Chondrocyte (in vitro differentiated cells): Measurements from ENCODE around the gene SLC20A1. TPM values are rescaled to one million over a fixed set of nuclear protein-coding genes. Genes with fewer than 3 reads are reported as not detected.
"Not testable (repeated sequence)": the region's sequence is repeated elsewhere in the genome, so short reads cannot be mapped to it uniquely, and the experiment has no call there.

Experiments
- DNase-seq: peaks from one replicate; pipeline ENCODE4 v3.0.0; 2021; ENCODE audit warnings: mixed read lengths, low spot score
- H3K27ac Mint-ChIP-seq: one replicate; pipeline ENCODE4 v1.8.0; 2021; ENCODE audit warnings: mild to moderate bottlenecking, moderate library complexity, mixed read lengths; ENCODE audit not compliant: unreplicated experiment
- H3K27me3 Mint-ChIP-seq: 2 replicates; pipeline ENCODE4 v1.8.0; 2021; ENCODE audit warnings: low read depth, mixed read lengths
- H3K36me3 Mint-ChIP-seq: 2 replicates; pipeline ENCODE4 v1.8.0; 2021; ENCODE audit warnings: low read depth, mixed read lengths
- H3K4me1 Mint-ChIP-seq: 2 replicates; pipeline ENCODE4 v1.8.0; 2021; ENCODE audit warnings: low read depth, mild to moderate bottlenecking, mixed read lengths
- H3K4me3 Mint-ChIP-seq: one replicate; pipeline ENCODE4 v1.8.0; 2021; ENCODE audit warnings: mild to moderate bottlenecking, moderate library complexity, mixed read lengths; ENCODE audit not compliant: unreplicated experiment
- H3K9me3 Mint-ChIP-seq: 2 replicates; pipeline ENCODE4 v1.8.0; 2021; ENCODE audit warnings: low read depth, mixed read lengths
- CTCF ChIP-seq: fragments of 200-600 bp; sonication (generic); IDR thresholded peaks from 2 replicates; pipeline ENCODE4 v1.5.0; 2021; ENCODE audit warnings: antibody characterized with exemption, mild to moderate bottlenecking, moderate library complexity
- total RNA-seq: library from RNA; stranded (reverse); gene quantifications from 3 replicates; pipeline ENCODE4 v1.2.1, GENCODE V29; 2021

Gene SLC20A1
- total RNA-seq, 1 donor from 2014 or later = 62.2 TPM

- H3K36me3 Mint-ChIP-seq = no peaks in the 10 kb centered on the region
- no peak for DNase-seq
- H3K27me3 Mint-ChIP-seq = no peaks in the 10 kb centered on the region
- H3K4me3 Mint-ChIP-seq = no peak overlapping the region
- no peaks in the 10 kb centered on the region for H3K9me3 Mint-ChIP-seq
- H3K27ac Mint-ChIP-seq = no peak overlapping the region
- H3K4me1 Mint-ChIP-seq = peaks cover 17% of the 10 kb centered on the region
- TF ChIP-seq CTCF = no peak
These were observed 42.0 kb upstream of the SLC20A1 start for GRCh38 chr2:112603731-112604130.

- H3K4me1 Mint-ChIP-seq = peaks cover 14% of the 10 kb centered on the region
- no peak overlapping the region for H3K4me3 Mint-ChIP-seq
- no peaks in the 10 kb centered on the region for H3K27me3 Mint-ChIP-seq
- H3K9me3 Mint-ChIP-seq = peaks cover 7% of the 10 kb centered on the region
- H3K27ac Mint-ChIP-seq = no peak overlapping the region
- peaks cover 1% of the 10 kb centered on the region for H3K36me3 Mint-ChIP-seq
- no peak for TF ChIP-seq CTCF
- no peak for DNase-seq
These were observed 40.8 kb upstream of the SLC20A1 start for GRCh38 chr2:112604952-112605351.

GRCh38 chr2:112605926-112606325 lies 39.8 kb upstream of the SLC20A1 start:
- Mint-ChIP-seq H3K27me3 (no peaks in the 10 kb centered on the region), H3K4me3 (no peak overlapping the region), H3K27ac (no peak overlapping the region), H3K9me3 (peaks cover 11% of the 10 kb centered on the region), H3K4me1 (peaks cover 4% of the 10 kb centered on the region), H3K36me3 (peaks cover 4% of the 10 kb centered on the region)
- no peak for TF ChIP-seq CTCF
- peak; percentile 29 for DNase-seq

GRCh38 chr2:112606547-112606946 lies 39.2 kb upstream of the SLC20A1 start:
- no peaks in the 10 kb centered on the region for H3K27me3 Mint-ChIP-seq
- peaks cover 5% of the 10 kb centered on the region for H3K36me3 Mint-ChIP-seq
- no peaks in the 10 kb centered on the region for H3K4me1 Mint-ChIP-seq
- DNase-seq = peak; percentile 38
- H3K27ac Mint-ChIP-seq = no peak overlapping the region
- no peak overlapping the region for H3K4me3 Mint-ChIP-seq
- H3K9me3 Mint-ChIP-seq = peaks cover 11% of the 10 kb centered on the region
- no peak for TF ChIP-seq CTCF

- no peak for TF ChIP-seq CTCF
- Mint-ChIP-seq H3K4me3 (no peak overlapping the region), H3K27ac (no peak overlapping the region), H3K4me1 (no peaks in the 10 kb centered on the region), H3K9me3 (peaks cover 11% of the 10 kb centered on the region), H3K36me3 (peaks cover 6% of the 10 kb centered on the region), H3K27me3 (no peaks in the 10 kb centered on the region)
- DNase-seq = no peak
These were observed 37.9 kb upstream of the SLC20A1 start for GRCh38 chr2:112607680-112608438.

- H3K27me3 Mint-ChIP-seq, DNase-seq, H3K27ac Mint-ChIP-seq, H3K4me3 Mint-ChIP-seq, H3K4me1 Mint-ChIP-seq: not testable (repeated sequence)
- Mint-ChIP-seq H3K36me3 (peaks cover 10% of the 10 kb centered on the region), H3K9me3 (peaks cover 16% of the 10 kb centered on the region)
These were observed 36.4 kb upstream of the SLC20A1 start for GRCh38 chr2:112609320-112609719.

GRCh38 chr2:112612283-112612682 lies 33.5 kb upstream of the SLC20A1 start:
- H3K9me3 Mint-ChIP-seq = peaks cover 16% of the 10 kb centered on the region
- H3K27ac Mint-ChIP-seq, H3K4me3 Mint-ChIP-seq, DNase-seq, H3K4me1 Mint-ChIP-seq, H3K27me3 Mint-ChIP-seq: not testable (repeated sequence)
- peaks cover 10% of the 10 kb centered on the region for H3K36me3 Mint-ChIP-seq
